Suprapubic skin (tissue), 4 donors: ENCODE data around the gene HESX1.

Experiments used
- CTCF ChIP-seq, 2 donors: fragments of 200-600 bp in 1 of 2; fragments of 450-650 bp in 1 of 2; sonication (generic) in 1 of 2; IDR thresholded peaks; one replicate each; pipeline ENCODE4 v1.5.1; 2016 to 2019; ENCODE audit warnings: antibody characterized with exemption in 2 of 2, mild to moderate bottlenecking in 1 of 2, moderate library complexity in 1 of 2
- EP300 ChIP-seq: sonication (generic); formaldehyde crosslinking; IDR thresholded peaks from one replicate; pipeline ENCODE4 v1.6.1; 2017; ENCODE audit warnings: antibody characterized with exemption
- POLR2AphosphoS5 ChIP-seq, 3 donors: sonication (generic); formaldehyde crosslinking; IDR thresholded peaks; one replicate each; pipeline ENCODE4 v1.6.1; 2017; ENCODE audit warnings: antibody characterized with exemption in 3 of 3

DNA sequence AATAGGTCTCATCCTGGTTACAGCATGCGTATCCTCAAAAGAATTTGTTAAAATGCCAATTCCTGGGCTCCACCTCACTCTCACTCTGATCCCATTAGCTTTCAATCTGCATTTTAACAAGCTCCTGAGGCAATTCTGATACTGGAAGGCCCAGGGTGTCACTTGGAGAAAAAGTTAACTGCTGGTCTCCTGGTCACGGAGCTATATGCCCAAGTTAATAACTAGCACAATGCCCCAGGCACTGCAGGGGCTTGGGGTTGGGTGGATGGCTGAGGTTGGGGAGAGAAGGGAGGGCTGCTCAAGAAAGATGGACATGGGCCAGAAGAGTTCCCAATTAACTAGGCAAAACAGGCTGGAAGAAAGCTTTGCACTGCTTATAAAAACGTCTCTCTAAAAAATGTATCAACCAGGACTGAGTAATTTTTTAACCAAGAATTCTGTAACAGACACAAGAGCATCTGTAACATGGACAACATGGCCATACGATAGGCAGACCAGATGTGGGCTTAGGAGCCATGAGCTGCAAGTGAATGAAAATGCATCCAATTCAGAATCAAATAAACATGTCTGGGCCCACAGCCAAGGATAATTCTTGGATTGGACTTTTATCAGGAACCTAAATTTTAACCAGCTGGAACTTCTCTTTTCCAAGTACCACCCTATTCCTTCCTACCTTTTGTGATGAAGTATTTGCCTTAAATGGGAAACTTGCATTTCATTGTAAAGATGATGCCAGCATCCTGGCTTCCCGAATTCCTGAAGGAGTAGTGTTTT, 38.8 kb downstream of the HESX1 start:
- TF ChIP-seq EP300 (no peak), POLR2AphosphoS5 (IDR thresholded peaks at IDR 0.05) (no peak), CTCF (IDR thresholded peaks at IDR 0.05) (no peak)
